Retinal pigment epithelial cell (primary cell): ENCODE data around the gene PCDH19.

ENCODE experiments used
- DNase-seq: peaks from one replicate; pipeline ENCODE4 v3.0.0-alpha.2; 2010; ENCODE audit warnings: low read depth
- H3K4me3 ChIP-seq: 2 replicates; pipeline ENCODE4 v1.5.1; 2011; ENCODE audit warnings: mild to moderate bottlenecking, low read length, control low read depth, moderate library complexity
- TF ChIP-seq, protein P1 (sequence below): conservative IDR thresholded peaks from 2 replicates; pipeline ENCODE4 v1.5.1; 2011; ENCODE audit warnings: low read depth, low read length, control low read depth, inconsistent platforms

PCDH19 gene

DNA sequence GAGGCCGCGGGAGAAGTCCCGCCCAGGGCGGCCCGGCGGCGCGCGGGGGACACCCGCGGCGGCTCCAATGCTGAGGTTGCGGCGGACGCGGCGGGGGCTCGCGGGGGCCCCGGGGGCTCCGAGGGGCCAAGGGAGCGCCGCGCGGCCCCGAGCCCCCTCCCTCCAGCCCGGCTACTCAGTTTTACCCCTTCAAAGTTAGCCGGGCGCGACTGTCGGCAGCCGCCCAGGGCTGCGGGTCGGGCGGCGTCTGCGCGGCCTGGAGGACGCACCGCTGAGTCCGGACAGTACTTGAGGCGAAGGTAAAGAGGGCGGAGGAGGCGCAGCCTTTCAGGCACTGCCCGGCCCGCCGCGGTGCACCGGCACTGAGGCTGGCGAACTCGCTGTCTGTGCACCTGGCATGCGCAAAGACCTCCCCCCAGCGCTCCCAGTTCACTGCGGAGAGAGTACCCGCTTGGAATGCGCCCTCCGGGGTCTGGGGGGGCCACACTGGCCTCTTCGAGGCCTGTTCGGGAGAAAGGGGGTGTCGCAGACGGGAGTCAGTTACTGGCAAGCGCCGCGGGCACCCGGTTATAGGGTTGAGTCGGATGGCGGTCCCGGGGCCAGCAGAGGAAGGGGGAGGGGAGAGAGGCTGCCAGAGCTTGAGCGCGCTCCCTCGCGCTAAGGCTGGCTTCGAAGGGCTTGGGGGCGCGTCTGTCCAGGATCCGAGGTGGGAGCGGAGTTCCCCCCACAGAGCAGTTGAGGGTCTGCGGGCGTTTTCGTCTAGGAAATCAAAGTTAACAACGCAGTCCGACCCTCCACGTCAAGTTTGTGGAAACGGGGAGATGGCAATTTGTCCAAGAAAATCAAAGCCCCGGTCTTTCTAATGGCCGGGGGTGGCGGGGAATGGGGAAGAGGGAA is 1.1 kb downstream of the PCDH19 start:
- TF ChIP-seq, protein P1, sequence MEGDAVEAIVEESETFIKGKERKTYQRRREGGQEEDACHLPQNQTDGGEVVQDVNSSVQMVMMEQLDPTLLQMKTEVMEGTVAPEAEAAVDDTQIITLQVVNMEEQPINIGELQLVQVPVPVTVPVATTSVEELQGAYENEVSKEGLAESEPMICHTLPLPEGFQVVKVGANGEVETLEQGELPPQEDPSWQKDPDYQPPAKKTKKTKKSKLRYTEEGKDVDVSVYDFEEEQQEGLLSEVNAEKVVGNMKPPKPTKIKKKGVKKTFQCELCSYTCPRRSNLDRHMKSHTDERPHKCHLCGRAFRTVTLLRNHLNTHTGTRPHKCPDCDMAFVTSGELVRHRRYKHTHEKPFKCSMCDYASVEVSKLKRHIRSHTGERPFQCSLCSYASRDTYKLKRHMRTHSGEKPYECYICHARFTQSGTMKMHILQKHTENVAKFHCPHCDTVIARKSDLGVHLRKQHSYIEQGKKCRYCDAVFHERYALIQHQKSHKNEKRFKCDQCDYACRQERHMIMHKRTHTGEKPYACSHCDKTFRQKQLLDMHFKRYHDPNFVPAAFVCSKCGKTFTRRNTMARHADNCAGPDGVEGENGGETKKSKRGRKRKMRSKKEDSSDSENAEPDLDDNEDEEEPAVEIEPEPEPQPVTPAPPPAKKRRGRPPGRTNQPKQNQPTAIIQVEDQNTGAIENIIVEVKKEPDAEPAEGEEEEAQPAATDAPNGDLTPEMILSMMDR = no peak
- no peak overlapping the region for H3K4me3 ChIP-seq
- no peak for DNase-seq

DNA sequence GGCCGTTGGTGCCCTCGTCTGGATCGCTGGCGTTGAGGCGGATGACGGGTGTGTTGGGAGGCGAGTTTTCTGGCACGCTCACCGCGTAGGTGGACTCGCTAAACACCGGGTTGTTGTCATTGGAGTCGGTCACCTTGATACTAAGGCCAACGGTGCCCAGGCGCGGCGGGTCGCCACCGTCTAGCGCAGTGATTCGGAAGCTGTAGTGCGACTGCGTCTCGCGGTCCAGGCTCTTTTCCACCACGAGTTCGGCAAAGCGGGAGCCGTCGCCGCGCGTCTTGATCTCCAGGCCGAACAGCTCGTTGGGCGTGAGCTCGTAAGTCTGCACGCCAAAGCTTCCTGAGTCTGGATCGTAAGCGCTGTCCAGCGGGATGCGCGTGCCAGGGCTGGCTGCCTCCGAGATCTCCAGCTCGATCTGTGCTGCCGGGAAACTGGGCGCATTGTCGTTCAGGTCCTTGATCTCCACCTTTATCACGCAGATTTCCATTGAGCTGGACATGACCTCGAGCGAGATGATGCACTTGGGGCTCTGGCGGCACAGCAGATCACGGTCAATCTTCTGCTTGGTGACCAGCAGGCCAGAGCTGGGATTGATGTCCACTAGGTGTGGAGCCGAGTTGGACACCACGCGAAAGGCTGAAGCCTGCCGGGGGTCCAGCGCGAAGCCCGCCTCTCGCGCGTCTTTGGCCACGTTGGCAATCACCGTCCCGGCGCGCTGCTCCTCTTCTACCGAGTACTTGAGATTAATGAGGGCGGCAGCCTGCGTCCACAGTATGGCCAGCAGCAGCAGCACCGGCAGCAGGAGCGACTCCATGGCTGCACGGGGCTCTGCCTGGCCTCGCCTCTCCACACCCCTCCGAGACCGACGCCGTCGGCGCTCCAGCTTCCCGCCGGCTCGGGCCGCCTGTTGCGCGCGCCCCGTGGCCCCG is 2.0 kb downstream of the PCDH19 start:
- H3K4me3 ChIP-seq = no peak overlapping the region
- no peak for DNase-seq

DNA sequence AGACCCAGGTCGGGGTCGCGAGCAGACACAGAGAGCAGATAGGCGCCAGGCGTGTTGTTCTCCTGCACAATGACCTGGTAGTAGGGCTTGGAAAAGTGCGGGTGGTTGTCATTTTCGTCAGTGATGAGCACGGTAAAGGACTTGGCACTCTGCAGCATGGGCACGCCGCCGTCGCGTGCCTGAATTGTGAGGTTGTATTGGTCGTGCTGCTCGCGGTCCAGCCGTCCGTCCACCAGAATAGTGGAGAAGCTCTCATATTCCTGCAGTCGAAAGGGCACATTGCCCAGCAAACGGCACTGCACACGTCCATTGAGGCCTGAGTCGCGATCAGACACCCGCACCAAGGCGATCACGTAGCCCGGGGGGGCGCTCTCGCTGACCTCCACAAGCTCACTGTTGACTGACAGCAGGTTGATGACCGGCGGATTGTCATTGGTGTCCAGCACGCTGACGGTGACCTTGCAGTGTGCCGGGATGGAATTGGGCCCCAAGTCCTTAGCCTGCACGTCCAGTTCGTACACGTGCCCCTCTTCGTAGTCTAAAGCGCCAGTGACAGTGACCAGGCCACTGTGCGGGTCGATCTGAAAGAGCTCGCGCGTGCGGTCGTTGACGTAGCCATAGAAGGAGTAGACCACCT is 2.8 kb downstream of the PCDH19 start:
- DNase-seq = no peak
- H3K4me3 ChIP-seq = no peak overlapping the region
- TF ChIP-seq, protein P1 = no peak

More for the DNA sequence above, 2.0 kb downstream of the PCDH19 start:
- TF ChIP-seq, protein P1 = no peak

DNA sequence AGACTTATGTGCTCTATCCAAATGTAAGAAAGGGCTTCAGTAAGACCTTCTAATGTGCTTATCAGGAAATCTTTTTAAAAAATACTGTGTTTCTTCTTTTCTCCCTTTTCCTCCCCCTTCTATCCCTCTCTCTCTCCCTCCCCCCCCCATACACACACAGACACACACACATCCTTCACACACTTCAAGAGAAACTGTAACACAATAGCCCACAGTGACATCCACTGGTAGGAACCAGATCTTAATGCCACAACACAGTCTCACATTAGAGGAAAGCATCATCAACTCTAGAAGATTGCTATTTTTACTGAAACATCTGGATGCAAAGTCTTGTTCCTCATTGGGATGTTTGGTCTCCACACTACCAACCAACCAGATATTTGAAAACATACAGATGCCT is 4.6 kb downstream of the PCDH19 start:
- no peak for DNase-seq
- TF ChIP-seq, protein P1 = no peak
- H3K4me3 ChIP-seq = no peak overlapping the region

DNA sequence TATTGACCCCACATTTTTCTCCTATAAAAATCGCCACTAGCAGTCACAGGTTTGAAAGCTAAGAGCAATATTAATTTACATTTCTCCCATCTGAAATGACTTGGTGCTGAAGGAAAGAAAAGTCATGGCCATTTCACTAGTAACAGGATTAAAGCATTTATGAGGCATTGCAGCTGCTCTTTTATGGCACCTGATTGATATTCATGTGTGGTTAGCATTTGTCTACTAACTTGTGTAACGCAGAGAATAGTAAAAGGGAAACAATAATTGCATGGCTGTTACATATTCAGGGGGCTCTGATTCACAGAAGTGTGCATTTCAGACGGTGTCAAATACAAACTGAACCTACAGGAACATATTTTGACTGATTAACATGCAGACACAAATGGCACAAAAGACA is 5.2 kb downstream of the PCDH19 start:
- DNase-seq = no peak
- TF ChIP-seq, protein P1 = no peak
- no peak overlapping the region for H3K4me3 ChIP-seq

DNA sequence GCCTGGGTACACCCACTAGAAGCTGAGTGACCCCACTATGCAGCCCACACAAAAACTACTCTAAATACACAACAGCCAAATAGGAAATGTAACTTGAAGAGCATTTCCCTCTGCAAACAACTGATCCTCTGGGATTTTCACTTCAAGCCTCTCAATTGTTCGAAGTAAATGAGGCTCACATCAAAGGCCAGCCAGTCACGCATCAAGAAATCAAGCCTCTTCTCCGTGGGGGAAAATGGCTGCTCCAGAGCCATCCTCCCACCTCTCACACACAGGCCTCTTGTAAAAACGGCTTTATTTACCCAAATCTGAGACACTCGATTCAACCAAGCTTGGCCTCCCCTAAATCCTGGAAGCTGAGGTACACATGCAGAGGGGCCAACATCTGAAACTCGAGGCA is 14.3 kb downstream of the PCDH19 start:
- no peak overlapping the region for H3K4me3 ChIP-seq
- no peak for DNase-seq
- TF ChIP-seq, protein P1 = no peak
